HepG2 (cell line): ENCODE data around the gene SAE1. TPM values are rescaled to one million over a fixed set of nuclear protein-coding genes. Genes with fewer than 3 reads are reported as not detected.
A peak's percentile ranks its signal among the peaks of the same experiment; 100 is the strongest.

Experiments
- CEBPB ChIP-seq: IDR thresholded peaks from 2 replicates; pipeline ENCODE4 v1.6.1; 2011; ENCODE audit warnings: low read depth, low read length, improper control_type of control experiment, borderline replicate concordance
- CHD4 ChIP-seq: fragments of 200-600 bp; sonication (generic); IDR thresholded peaks from 2 replicates; pipeline ENCODE4 v1.7.0; 2017; ENCODE audit warnings: mild to moderate bottlenecking, low read length, borderline replicate concordance
- DR1 ChIP-seq: sonication (generic); formaldehyde crosslinking; IDR thresholded peaks from 2 replicates; pipeline ENCODE4 v1.8.0; 2021; ENCODE audit warnings: mild to moderate bottlenecking, missing genetic modification reagents, inconsistent platforms
- FOXC1 ChIP-seq: sonication (generic); formaldehyde crosslinking; IDR thresholded peaks from 2 replicates; pipeline ENCODE4 v1.8.0; 2022; ENCODE audit warnings: mild to moderate bottlenecking, missing genetic modification reagents, borderline replicate concordance
- NPAS2 ChIP-seq: sonication (generic); formaldehyde crosslinking; IDR thresholded peaks from 2 replicates; pipeline ENCODE4 v1.8.0; 2022; ENCODE audit warnings: mild to moderate bottlenecking, missing genetic modification reagents, borderline replicate concordance
- RFXANK ChIP-seq: IDR thresholded peaks from 2 replicates; pipeline ENCODE4 v1.6.1; 2016
- SATB2 ChIP-seq: sonication (generic); formaldehyde crosslinking; IDR thresholded peaks from 2 replicates; pipeline ENCODE4 v1.5.0; 2020; ENCODE audit warnings: missing genetic modification reagents
- TRIM24 ChIP-seq: sonication (generic); formaldehyde crosslinking; IDR thresholded peaks from 2 replicates; pipeline ENCODE4 v1.8.0; 2022; ENCODE audit warnings: mild to moderate bottlenecking, missing genetic modification reagents
- ZBTB38 ChIP-seq: sonication (generic); formaldehyde crosslinking; IDR thresholded peaks from 2 replicates; pipeline ENCODE4 v1.5.1; 2020; ENCODE audit warnings: mild to moderate bottlenecking, missing genetic modification reagents
- ZFP41 ChIP-seq: sonication (generic); formaldehyde crosslinking; IDR thresholded peaks from 2 replicates; pipeline ENCODE4 v1.4.0; 2020; ENCODE audit warnings: mild to moderate bottlenecking, missing genetic modification reagents, borderline replicate concordance
- ZNF253 ChIP-seq: sonication (generic); formaldehyde crosslinking; IDR thresholded peaks from 2 replicates; pipeline ENCODE4 v1.8.0; 2022; ENCODE audit warnings: mild to moderate bottlenecking, missing genetic modification reagents, borderline replicate concordance
- ZNF34 ChIP-seq: sonication (generic); formaldehyde crosslinking; IDR thresholded peaks from 2 replicates; pipeline ENCODE4 v1.4.0; 2020; ENCODE audit warnings: mild to moderate bottlenecking, missing genetic modification reagents, borderline replicate concordance
- ZNF607 ChIP-seq: sonication (generic); formaldehyde crosslinking; IDR thresholded peaks from 2 replicates; pipeline ENCODE4 v1.5.1; 2020; ENCODE audit warnings: missing genetic modification reagents, mild to moderate bottlenecking, borderline replicate concordance
- ZNF644 ChIP-seq: IDR thresholded peaks from 2 replicates; pipeline ENCODE4 v1.6.1; 2016; ENCODE audit warnings: low read depth
- ZNF772 ChIP-seq: sonication (generic); formaldehyde crosslinking; IDR thresholded peaks from 2 replicates; pipeline ENCODE4 v1.5.0; 2020; ENCODE audit warnings: mild to moderate bottlenecking, missing genetic modification reagents
- ZNF790 ChIP-seq: sonication (generic); formaldehyde crosslinking; IDR thresholded peaks from 2 replicates; pipeline ENCODE4 v1.8.0; 2022; ENCODE audit warnings: missing genetic modification reagents, mild to moderate bottlenecking, borderline replicate concordance
- ZSCAN12 ChIP-seq: sonication (generic); formaldehyde crosslinking; IDR thresholded peaks from 2 replicates; pipeline ENCODE4 v1.9.0; 2021; ENCODE audit warnings: mild to moderate bottlenecking, missing genetic modification reagents
- ZSCAN31 ChIP-seq: sonication (generic); formaldehyde crosslinking; IDR thresholded peaks from 2 replicates; pipeline ENCODE4 v1.5.0; 2020; ENCODE audit warnings: low read depth, mild to moderate bottlenecking, missing genetic modification reagents
- polyA plus RNA-seq, 8 experiments: library from polyadenylated mRNA; depleted of rRNA in 3 of 8; stranded (reverse) in 7 of 8; unstranded in 1 of 8; fragments of >200 nt; fragmentation: Illumina TruSeq in 4 of 8; extraction: Trizol in 4 of 8; gene quantifications; 2 replicates each; pipeline versions ENCODE4 v1.2.1 to v1.2.3, GENCODE V29; 2011 to 2016; ENCODE audit warnings: low read depth in 4 of 8, missing spikeins in 1 of 8, mixed read lengths in 1 of 8; ENCODE audit not compliant: insufficient read depth in 1 of 8
- total RNA-seq, 5 experiments: library from RNA; depleted of rRNA; stranded (reverse); fragments of >200 nt; fragmentation: Illumina TruSeq; extraction: Trizol; gene quantifications; 2 replicates each; pipeline ENCODE4 v1.2.3, GENCODE V29; 2016; ENCODE audit warnings: low read depth in 1 of 5
- TF ChIP-seq, protein P1 (sequence below): sonication (generic); formaldehyde crosslinking; IDR thresholded peaks from 2 replicates; pipeline ENCODE4 v1.8.0; 2022; ENCODE audit warnings: missing genetic modification reagents, mild to moderate bottlenecking, borderline replicate concordance
- TF ChIP-seq, protein P2 (sequence below): sonication (generic); formaldehyde crosslinking; IDR thresholded peaks from 2 replicates; pipeline ENCODE4 v1.4.0; 2020; ENCODE audit warnings: mild to moderate bottlenecking, missing genetic modification reagents
- TF ChIP-seq, protein P3 (sequence below): sonication (generic); formaldehyde crosslinking; IDR thresholded peaks from 2 replicates; pipeline ENCODE4 v1.9.0; 2022; ENCODE audit warnings: missing genetic modification reagents, mild to moderate bottlenecking, borderline replicate concordance
- TF ChIP-seq, protein P4 (sequence below): sonication (generic); formaldehyde crosslinking; conservative IDR thresholded peaks from 2 replicates; pipeline ENCODE4 v1.4.0; 2020; ENCODE audit warnings: mild to moderate bottlenecking, missing genetic modification reagents, moderate library complexity

SAE1 gene
- total and polyA plus RNA-seq, 2 of the 13 experiments (the other 11 are each of a cell fraction or from before 2014, with no cell fraction given), result 87.6 to 197 TPM

DNA sequence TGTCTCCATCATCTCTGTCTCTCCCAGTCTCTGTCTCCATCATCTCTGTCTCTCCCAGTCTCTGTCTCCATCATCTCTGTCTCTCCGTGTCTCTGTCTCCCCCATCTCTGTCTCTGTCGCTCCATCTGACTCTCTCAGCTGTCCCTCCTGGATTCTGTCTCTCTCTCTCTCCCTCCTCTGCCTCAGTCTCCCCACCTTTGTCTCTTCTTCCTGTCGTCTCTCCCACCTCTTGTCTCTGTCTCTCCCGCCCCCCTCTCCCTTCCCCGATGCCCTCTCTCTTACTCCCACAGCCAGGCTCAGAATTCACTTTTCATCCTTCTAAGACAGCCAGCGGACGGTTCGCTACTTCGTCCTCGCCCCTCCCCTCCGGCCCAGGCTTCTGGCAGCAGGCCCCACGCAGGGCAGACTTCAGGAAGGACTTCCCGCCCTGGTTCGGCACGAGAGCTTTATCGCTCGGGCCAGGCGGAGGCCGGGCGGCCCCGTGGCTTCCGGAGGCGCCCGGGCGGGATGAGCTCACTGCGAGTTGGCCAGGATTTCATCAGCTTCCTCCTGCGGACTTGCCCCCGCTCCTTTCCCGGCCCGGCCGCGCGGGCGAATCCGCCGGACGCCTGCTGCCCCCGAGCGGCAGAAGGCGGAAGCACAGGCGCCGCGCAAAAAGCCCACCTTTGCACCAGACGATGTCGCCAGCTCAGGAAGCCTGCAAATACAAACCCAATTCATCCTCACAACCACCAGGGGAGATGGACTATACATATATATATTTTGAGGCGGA, 113.3 kb downstream of the SAE1 start (continued):
- TF ChIP-seq, protein P1, sequence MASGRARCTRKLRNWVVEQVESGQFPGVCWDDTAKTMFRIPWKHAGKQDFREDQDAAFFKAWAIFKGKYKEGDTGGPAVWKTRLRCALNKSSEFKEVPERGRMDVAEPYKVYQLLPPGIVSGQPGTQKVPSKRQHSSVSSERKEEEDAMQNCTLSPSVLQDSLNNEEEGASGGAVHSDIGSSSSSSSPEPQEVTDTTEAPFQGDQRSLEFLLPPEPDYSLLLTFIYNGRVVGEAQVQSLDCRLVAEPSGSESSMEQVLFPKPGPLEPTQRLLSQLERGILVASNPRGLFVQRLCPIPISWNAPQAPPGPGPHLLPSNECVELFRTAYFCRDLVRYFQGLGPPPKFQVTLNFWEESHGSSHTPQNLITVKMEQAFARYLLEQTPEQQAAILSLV (CRISPR knock-in tag), result peak; percentile 88
- TF ChIP-seq ZNF253 (no peak), ZNF34 (CRISPR knock-in tag) (no peak; the same call in 1 of the 2 replicates), ZNF772 (CRISPR knock-in tag) (peak; percentile 85), ZFP41 (CRISPR knock-in tag) (no peak), ZNF644 (no peak), DR1 (CRISPR knock-in tag) (peak; percentile 74), ZSCAN12 (CRISPR knock-in tag) (no peak; the same call in 1 of the 2 replicates), CEBPB (peak; percentile 91), FOXC1 (CRISPR knock-in tag) (no peak), RFXANK (peak; percentile 78; the same call in 1 of the 2 replicates), SATB2 (CRISPR knock-in tag) (0 out of 2 replicates have a peak, but pooled peaks have one; percentile 43), NPAS2 (CRISPR knock-in tag) (no peak), TRIM24 (no peak), ZSCAN31 (peak; percentile 95), CHD4 (peak; percentile 93), ZNF607 (CRISPR knock-in tag) (peak; percentile 46; the same call in 1 of the 2 replicates), ZBTB38 (CRISPR knock-in tag) (peak; percentile 77), ZNF790 (no peak)
- TF ChIP-seq, protein P2, sequence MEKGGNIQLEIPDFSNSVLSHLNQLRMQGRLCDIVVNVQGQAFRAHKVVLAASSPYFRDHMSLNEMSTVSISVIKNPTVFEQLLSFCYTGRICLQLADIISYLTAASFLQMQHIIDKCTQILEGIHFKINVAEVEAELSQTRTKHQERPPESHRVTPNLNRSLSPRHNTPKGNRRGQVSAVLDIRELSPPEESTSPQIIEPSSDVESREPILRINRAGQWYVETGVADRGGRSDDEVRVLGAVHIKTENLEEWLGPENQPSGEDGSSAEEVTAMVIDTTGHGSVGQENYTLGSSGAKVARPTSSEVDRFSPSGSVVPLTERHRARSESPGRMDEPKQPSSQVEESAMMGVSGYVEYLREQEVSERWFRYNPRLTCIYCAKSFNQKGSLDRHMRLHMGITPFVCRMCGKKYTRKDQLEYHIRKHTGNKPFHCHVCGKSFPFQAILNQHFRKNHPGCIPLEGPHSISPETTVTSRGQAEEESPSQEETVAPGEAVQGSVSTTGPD (CRISPR knock-in tag), result peak; percentile 69; the same call in 1 of the 2 replicates
- TF ChIP-seq, protein P3, sequence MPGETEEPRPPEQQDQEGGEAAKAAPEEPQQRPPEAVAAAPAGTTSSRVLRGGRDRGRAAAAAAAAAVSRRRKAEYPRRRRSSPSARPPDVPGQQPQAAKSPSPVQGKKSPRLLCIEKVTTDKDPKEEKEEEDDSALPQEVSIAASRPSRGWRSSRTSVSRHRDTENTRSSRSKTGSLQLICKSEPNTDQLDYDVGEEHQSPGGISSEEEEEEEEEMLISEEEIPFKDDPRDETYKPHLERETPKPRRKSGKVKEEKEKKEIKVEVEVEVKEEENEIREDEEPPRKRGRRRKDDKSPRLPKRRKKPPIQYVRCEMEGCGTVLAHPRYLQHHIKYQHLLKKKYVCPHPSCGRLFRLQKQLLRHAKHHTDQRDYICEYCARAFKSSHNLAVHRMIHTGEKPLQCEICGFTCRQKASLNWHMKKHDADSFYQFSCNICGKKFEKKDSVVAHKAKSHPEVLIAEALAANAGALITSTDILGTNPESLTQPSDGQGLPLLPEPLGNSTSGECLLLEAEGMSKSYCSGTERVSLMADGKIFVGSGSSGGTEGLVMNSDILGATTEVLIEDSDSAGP (CRISPR knock-in tag), result peak; percentile 95
- TF ChIP-seq, protein P4, sequence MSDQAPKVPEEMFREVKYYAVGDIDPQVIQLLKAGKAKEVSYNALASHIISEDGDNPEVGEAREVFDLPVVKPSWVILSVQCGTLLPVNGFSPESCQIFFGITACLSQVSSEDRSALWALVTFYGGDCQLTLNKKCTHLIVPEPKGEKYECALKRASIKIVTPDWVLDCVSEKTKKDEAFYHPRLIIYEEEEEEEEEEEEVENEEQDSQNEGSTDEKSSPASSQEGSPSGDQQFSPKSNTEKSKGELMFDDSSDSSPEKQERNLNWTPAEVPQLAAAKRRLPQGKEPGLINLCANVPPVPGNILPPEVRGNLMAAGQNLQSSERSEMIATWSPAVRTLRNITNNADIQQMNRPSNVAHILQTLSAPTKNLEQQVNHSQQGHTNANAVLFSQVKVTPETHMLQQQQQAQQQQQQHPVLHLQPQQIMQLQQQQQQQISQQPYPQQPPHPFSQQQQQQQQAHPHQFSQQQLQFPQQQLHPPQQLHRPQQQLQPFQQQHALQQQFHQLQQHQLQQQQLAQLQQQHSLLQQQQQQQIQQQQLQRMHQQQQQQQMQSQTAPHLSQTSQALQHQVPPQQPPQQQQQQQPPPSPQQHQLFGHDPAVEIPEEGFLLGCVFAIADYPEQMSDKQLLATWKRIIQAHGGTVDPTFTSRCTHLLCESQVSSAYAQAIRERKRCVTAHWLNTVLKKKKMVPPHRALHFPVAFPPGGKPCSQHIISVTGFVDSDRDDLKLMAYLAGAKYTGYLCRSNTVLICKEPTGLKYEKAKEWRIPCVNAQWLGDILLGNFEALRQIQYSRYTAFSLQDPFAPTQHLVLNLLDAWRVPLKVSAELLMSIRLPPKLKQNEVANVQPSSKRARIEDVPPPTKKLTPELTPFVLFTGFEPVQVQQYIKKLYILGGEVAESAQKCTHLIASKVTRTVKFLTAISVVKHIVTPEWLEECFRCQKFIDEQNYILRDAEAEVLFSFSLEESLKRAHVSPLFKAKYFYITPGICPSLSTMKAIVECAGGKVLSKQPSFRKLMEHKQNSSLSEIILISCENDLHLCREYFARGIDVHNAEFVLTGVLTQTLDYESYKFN, result peak; percentile 72
